PC-3 (cell line): ENCODE measurements around the gene MON1B. TPM values are rescaled to one million over a fixed set of nuclear protein-coding genes. Genes with fewer than 3 reads are reported as not detected.

Source experiments
- ATAC-seq: fragments of 200-7000 bp; cut with Tn5 transposase; 2 replicates; pipeline ENCODE4 v1.9.1; 2020; ENCODE audit warnings: mild to moderate bottlenecking, moderate library complexity
- BruUV-seq: library from RNA; stranded (reverse); fragments of 400-500 nt; replicated peaks from 2 replicates; lab custom pipeline; 2021; lab: Mats Ljungman, UMichigan
- CTCF ChIA-PET: fragments of 300-600 bp; sonication (Branson Sonifier 250); formaldehyde crosslinking; loops from one replicate; lab custom pipeline; 2022; ENCODE audit warnings: antibody characterized with exemption; lab: Charles Lee
- POLR2A ChIA-PET: fragments of 300-600 bp; sonication (Branson Sonifier 250); formaldehyde crosslinking; loops from one replicate; lab custom pipeline; 2022; ENCODE audit warnings: antibody characterized with exemption; ENCODE audit not compliant: unreplicated experiment; lab: Charles Lee
- DNase-seq: peaks from one replicate; pipeline ENCODE4 v3.0.0-alpha.2; 2015
- H2AFZ ChIP-seq: fragments of 300-600 bp; sonication (generic); 2 replicates; pipeline ENCODE4 v1.6.0; 2016; ENCODE audit warnings: antibody characterized with exemption, low read length
- H3F3A ChIP-seq: fragments of 300-600 bp; sonication (generic); one replicate; pipeline ENCODE4 v1.6.0; 2017; ENCODE audit warnings: antibody characterized with exemption, low read length, control low read depth, mild to moderate bottlenecking; ENCODE audit not compliant: unreplicated experiment
- H3K27ac ChIP-seq: fragments of 300-600 bp; sonication (generic); 2 replicates; pipeline ENCODE4 v1.5.1; 2016; ENCODE audit warnings: mild to moderate bottlenecking, low read length
- H3K27me3 ChIP-seq: fragments of 300-600 bp; sonication (generic); 2 replicates; pipeline ENCODE4 v1.6.1; 2016; ENCODE audit warnings: low read length, mixed read lengths
- H3K36me3 ChIP-seq: fragments of 300-600 bp; sonication (generic); 2 replicates; pipeline ENCODE4 v1.6.1; 2016; ENCODE audit warnings: low read depth, mixed run types, low read length, mixed read lengths
- H3K4me1 ChIP-seq: fragments of 300-600 bp; sonication (generic); 2 replicates; pipeline ENCODE4 v1.5.1; 2016; ENCODE audit warnings: low read length; ENCODE audit not compliant: insufficient read depth
- H3K4me2 ChIP-seq: fragments of 300-600 bp; sonication (generic); 2 replicates; pipeline ENCODE4 v1.6.0; 2016; ENCODE audit warnings: low read length
- H3K4me3 ChIP-seq: fragments of 300-600 bp; sonication (generic); 2 replicates; pipeline ENCODE4 v1.5.1; 2016; ENCODE audit warnings: mild to moderate bottlenecking, low read length, mixed read lengths
- H3K79me2 ChIP-seq: fragments of 300-600 bp; sonication (generic); 2 replicates; pipeline ENCODE4 v1.6.1; 2017; ENCODE audit warnings: low read length, mixed read lengths
- H3K9ac ChIP-seq: fragments of 300-600 bp; sonication (generic); 2 replicates; pipeline ENCODE4 v1.6.0; 2016; ENCODE audit warnings: mild to moderate bottlenecking, low read length
- H3K9me2 ChIP-seq: fragments of 300-600 bp; sonication (generic); replicated peaks from 2 replicates; pipeline ENCODE4 v1.6.1; 2016; ENCODE audit warnings: mixed run types, low read length, mixed read lengths
- H3K9me3 ChIP-seq: fragments of 300-600 bp; sonication (generic); 2 replicates; pipeline ENCODE4 v1.6.1; 2016; ENCODE audit warnings: low read length, mixed read lengths
- H4K20me1 ChIP-seq: fragments of 300-600 bp; sonication (generic); 2 replicates; pipeline ENCODE4 v1.6.1; 2016; ENCODE audit warnings: low read length, mixed read lengths
- EZH2 ChIP-seq: fragments of 300-600 bp; sonication (generic); IDR thresholded peaks from one replicate; pipeline ENCODE4 v1.6.1; 2017; ENCODE audit warnings: antibody characterized with exemption, mild to moderate bottlenecking, low read length; ENCODE audit not compliant: unreplicated experiment
- EZH2phosphoT487 ChIP-seq: fragments of 300-600 bp; sonication (generic); IDR thresholded peaks from 2 replicates; pipeline ENCODE4 v1.6.1; 2018; ENCODE audit warnings: mild to moderate bottlenecking, antibody characterized with exemption, low read length, borderline replicate concordance
- intact Hi-C: fragments of 100-400 bp; cut with micrococcal nuclease; formaldehyde crosslinking; loops from 2 replicates; pipeline ENCODE4 v1.9.0; 2023
- total RNA-seq: library from RNA; depleted of rRNA; stranded (reverse); fragments of >200 nt; gene quantifications from 2 replicates; pipeline ENCODE4 v1.2.3, GENCODE V29; 2014
- TF ChIP-seq, protein P1 (sequence below): fragments of 300-600 bp; sonication (generic); conservative IDR thresholded peaks from 2 replicates; pipeline ENCODE4 v1.5.1; 2017; ENCODE audit warnings: antibody characterized with exemption, low read depth, mild to moderate bottlenecking, low read length

The MON1B gene
- total RNA-seq, 1 experiment from 2014 or later: 12.7 TPM

DNA sequence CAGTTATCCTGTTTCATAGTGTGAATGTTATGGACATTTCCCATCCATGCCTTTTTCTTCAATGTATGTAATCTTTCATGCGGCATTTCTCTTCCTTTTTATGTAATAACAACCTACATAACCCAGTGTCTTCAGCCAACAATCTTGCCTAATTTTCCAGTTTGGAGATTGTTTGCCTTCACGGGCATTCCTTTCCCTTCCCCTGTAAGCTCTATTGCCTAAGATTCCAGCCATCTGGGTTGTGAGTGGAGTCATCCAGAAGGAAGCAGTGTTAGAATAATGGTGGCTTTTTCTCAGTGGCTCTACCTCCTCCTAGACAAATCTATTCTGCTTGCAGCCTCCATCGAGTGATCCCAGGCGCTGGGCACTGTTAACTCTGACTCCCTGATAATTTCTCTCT is 30.5 kb downstream of the MON1B start:
- TF ChIP-seq EZH2phosphoT487 (no peak), EZH2 (no peak)
- TF ChIP-seq, protein P1, sequence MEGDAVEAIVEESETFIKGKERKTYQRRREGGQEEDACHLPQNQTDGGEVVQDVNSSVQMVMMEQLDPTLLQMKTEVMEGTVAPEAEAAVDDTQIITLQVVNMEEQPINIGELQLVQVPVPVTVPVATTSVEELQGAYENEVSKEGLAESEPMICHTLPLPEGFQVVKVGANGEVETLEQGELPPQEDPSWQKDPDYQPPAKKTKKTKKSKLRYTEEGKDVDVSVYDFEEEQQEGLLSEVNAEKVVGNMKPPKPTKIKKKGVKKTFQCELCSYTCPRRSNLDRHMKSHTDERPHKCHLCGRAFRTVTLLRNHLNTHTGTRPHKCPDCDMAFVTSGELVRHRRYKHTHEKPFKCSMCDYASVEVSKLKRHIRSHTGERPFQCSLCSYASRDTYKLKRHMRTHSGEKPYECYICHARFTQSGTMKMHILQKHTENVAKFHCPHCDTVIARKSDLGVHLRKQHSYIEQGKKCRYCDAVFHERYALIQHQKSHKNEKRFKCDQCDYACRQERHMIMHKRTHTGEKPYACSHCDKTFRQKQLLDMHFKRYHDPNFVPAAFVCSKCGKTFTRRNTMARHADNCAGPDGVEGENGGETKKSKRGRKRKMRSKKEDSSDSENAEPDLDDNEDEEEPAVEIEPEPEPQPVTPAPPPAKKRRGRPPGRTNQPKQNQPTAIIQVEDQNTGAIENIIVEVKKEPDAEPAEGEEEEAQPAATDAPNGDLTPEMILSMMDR: no peak
- Histone ChIP-seq H3K4me1 (peaks cover 19% of the 10 kb centered on the region), H2AFZ (no peak overlapping the region), H3K27ac (no peak overlapping the region), H3K9me2 (no peaks in the 10 kb centered on the region), H3K9me3 (no peaks in the 10 kb centered on the region), H3K27me3 (no peaks in the 10 kb centered on the region), H3K9ac (no peak overlapping the region), H3F3A (no peaks in the 10 kb centered on the region), H3K79me2 (no peaks in the 10 kb centered on the region), H3K4me2 (no peak overlapping the region), H4K20me1 (no peaks in the 10 kb centered on the region), H3K36me3 (no peaks in the 10 kb centered on the region), H3K4me3 (no peak overlapping the region)
- ATAC-seq (no peak), DNase-seq (no peak)
- BruUV-seq: no TSS peak
- POLR2A ChIA-PET: no interaction called here
- intact Hi-C loops: no loop called here
- CTCF ChIA-PET: no interaction called here

DNA sequence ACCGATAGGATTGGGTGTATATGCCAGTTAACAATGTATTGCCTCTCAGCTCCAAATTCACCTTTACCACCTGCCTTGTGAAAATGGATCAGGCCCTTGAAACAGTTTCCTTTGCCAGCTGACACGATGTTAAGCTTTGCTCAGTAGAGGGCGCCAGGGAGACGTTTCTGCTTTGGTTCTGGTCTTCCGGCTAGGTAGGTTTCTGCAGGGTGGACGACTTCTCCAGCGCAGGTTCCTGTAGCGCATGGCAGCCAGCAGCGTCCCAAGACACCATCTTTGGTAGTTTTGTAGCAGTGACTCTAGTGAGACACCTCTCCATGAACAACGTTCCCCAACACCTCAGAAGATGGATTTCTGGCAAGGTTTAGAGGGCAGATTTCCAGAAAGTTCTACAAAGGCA is 32.2 kb downstream of the MON1B start:
- no peaks in the 10 kb centered on the region for H3K79me2 ChIP-seq
- H3K27me3 ChIP-seq: no peaks in the 10 kb centered on the region
- H3K36me3 ChIP-seq: no peaks in the 10 kb centered on the region
- no peak overlapping the region for H3K4me2 ChIP-seq
- CTCF ChIA-PET: no interaction called here
- TF ChIP-seq EZH2 (no peak), EZH2phosphoT487 (no peak)
- TF ChIP-seq, protein P1: peak; percentile 48
- H2AFZ ChIP-seq: no peak overlapping the region
- ATAC-seq (no peak), DNase-seq (peak; percentile 8)
- POLR2A ChIA-PET: no interaction called here
- H4K20me1 ChIP-seq: no peaks in the 10 kb centered on the region
- intact Hi-C loops: no loop called here
- no peak overlapping the region for H3K4me3 ChIP-seq
- H3K9me3 ChIP-seq: no peaks in the 10 kb centered on the region
- no TSS peak for BruUV-seq
- H3K4me1 ChIP-seq: peaks cover 19% of the 10 kb centered on the region
- no peaks in the 10 kb centered on the region for H3F3A ChIP-seq
- H3K27ac ChIP-seq: no peak overlapping the region
- H3K9ac ChIP-seq: no peak overlapping the region
- no peaks in the 10 kb centered on the region for H3K9me2 ChIP-seq

DNA sequence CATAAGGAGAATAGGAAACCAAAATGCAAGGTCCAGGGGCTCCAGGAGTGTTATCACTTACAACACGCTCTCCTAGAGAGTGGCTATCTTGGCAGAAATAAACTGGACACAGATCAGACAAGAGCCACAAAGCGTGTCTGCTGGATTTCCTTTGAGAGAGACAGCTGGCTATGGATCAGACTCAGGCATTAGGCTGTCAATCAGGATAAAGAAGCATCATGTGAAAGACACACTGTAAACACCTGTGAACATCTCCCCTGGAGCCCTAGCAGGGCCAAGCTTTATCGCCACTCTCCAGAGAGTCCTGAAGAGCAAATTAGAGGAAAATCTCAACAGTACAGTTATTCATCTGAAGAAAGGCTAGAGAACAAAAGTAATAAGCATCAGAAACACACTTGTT is 34.2 kb downstream of the MON1B start:
- no peaks in the 10 kb centered on the region for H3K36me3 ChIP-seq
- H3K79me2 ChIP-seq: no peaks in the 10 kb centered on the region

More for the DNA sequence above, 34.2 kb downstream of the MON1B start:
- Histone ChIP-seq H3K4me1 (peaks cover 6% of the 10 kb centered on the region), H3K27me3 (no peaks in the 10 kb centered on the region), H3K27ac (no peak overlapping the region), H3K9me2 (no peaks in the 10 kb centered on the region), H3F3A (no peaks in the 10 kb centered on the region), H3K4me3 (no peak overlapping the region), H4K20me1 (no peaks in the 10 kb centered on the region), H3K9ac (no peak overlapping the region), H3K4me2 (no peak overlapping the region), H3K9me3 (no peaks in the 10 kb centered on the region), H2AFZ (no peak overlapping the region)
- no peak for DNase-seq
- TF ChIP-seq, protein P1: no peak
- no peak for TF ChIP-seq EZH2
- TF ChIP-seq EZH2phosphoT487: no peak
- POLR2A ChIA-PET: no interaction called here
- no TSS peak for BruUV-seq
- intact Hi-C loops: no loop called here
- CTCF ChIA-PET: no interaction called here
- ATAC-seq: no peak
